ENCODE measurements around the gene ZNF423.

GRCh38 chr16:49477250-49477895 is 378.5 kb downstream of the ZNF423 start:
- TF ChIP-seq BHLHE40 (IDR thresholded peaks at IDR 0.05; ENCODE audit: borderline replicate concordance) (no peak), FOXK2 (IDR thresholded peaks at IDR 0.05) (no peak), SUZ12 (IDR thresholded peaks at IDR 0.05) (no peak), HDGF (IDR thresholded peaks at IDR 0.05; ENCODE audit: borderline replicate concordance) (no peak), SP1 (IDR thresholded peaks at IDR 0.05) (no peak)
